Mammary microvascular endothelial cell (primary cell): ENCODE data around the gene SVOPL. TPM values are rescaled to one million over a fixed set of nuclear protein-coding genes. Genes with fewer than 3 reads are reported as not detected.

Source experiments
- total RNA-seq: library from RNA; depleted of rRNA; stranded (reverse); fragments of >200 nt; gene quantifications from 2 replicates; pipeline ENCODE4 v1.2.3, GENCODE V29; 2015

Gene SVOPL
- total RNA-seq: not detected in 2 replicates

GRCh38 chr7:138700857-138701536 lies at the start of gene SVOPL:
Gene SVOPL, minus strand, starts transcription at chr7:138701362. Its CDS starts 22,317 bp downstream, at chr7:138679045.

Other genes with a start within 250 kb of the SVOPL start
- 10.3 and 12.1 TPM in 2 replicates for gene TRIM24, start 241.1 kb downstream of the SVOPL start, total RNA-seq
- gene TMEM213, start 96.6 kb upstream of the SVOPL start, total RNA-seq: not detected in 2 replicates
- 0.10 and 0.13 TPM in 2 replicates for gene ATP6V0A4, start 96.8 kb upstream of the SVOPL start, total RNA-seq